ENCODE data around the gene UBE3B.

The UBE3B gene

GRCh38 chr12:109497675-109498074 is 20.2 kb downstream of the UBE3B start:
- no peak for DNase-seq

DNA sequence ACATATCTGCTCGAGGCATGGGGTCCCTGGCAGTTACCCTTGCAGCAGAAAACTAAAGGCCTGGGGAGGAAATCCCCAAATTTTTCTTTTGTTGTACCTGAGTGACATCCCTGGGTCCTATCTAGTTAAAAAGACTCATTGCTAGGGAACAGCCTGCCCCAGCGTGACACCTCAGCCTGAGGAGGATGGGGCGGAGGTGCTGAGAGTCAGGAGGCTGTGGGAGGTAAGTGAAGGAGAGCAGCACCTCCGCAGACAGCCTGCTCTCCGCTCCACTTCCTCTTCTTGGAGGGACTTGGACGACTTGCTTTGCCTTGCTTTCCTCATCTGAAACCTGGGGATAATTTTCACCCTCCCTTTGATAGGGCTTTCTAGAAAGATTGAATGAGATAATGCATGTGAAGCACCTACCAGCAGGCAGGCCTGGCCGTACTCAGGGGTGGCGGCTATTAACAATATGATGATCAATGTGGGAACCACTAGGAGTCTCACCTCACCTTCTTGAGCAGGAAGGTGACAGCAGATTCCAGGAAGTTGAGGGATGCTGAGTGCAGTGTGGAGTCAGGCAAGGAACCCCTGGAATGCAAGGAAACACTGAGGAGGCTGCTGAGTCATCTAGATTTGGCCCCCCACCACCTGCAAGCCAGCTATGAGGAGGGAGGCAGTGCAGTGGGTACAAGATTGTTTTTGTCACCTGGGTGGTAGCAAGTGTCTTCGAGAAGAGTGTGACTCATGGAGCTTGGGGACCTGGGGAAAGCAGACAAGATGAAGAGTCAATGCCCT is 23.2 kb downstream of the UBE3B start:
- DNase-seq = no peak

- no peak for DNase-seq
Measured at GRCh38 chr12:109501299-109501698, 23.9 kb downstream of the UBE3B start.

DNA sequence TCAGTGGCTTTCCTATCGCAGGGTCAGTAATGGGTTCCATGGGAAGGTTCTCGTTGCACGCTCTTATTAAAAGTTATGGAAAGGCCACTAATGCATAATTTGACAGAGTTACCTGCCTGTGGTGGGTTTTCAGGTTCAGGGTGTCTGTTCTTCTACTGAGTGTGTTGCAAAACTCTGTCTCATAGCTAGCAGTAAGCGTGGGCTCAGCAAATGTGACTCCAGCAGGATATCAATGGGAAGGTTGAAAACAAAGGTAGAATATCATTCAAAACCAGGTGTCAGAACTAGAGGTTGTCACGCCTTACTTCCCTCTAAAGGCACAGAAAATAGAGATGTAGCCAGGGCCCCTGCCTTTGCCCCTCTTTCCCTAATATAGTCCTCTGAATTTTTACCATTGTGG is 24.9 kb downstream of the UBE3B start:
- no peak for DNase-seq

GRCh38 chr12:109503611-109504010 is 26.2 kb downstream of the UBE3B start:
- no peak for DNase-seq

DNA sequence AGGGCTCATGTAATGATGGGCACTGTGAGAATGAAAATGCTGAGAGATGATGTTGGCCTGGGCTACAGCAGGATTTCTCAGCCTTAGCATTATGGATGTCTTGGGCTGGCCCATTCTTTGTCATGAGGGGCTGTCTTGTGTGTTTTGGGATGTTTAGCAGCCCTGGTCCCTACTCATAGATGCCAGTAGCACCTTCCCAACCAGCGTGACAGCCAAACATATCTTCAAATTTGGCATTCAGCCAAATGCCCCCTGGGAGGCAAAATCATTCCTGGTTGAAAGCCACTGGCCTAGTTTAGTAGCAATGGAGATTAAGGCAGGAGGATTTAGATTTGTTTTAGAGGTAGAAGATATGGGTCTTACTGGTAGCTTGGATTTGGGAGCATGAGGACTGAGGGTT is 26.6 kb downstream of the UBE3B start:
- no peak for DNase-seq

DNA sequence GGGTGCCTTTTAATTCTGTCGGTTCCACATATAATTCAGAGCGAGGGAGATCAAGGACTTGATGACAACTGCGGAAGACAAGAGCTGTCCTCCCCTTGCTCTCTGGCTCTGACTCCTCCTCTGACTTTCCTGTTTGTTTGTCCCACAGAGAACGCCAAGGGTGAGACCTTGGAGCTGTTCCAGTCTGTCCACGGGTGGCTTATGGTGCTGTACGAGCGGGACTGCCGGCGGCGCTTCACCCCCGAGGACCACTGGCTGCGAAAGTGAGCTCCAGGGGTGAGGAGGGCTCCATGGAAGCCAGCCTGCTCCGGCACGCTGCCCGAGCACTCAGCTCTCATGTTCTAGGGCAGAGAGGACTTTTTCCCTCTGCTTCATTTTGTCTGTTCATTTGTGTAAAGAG is 32.8 kb downstream of the UBE3B start:
- DNase-seq = no peak

DNA sequence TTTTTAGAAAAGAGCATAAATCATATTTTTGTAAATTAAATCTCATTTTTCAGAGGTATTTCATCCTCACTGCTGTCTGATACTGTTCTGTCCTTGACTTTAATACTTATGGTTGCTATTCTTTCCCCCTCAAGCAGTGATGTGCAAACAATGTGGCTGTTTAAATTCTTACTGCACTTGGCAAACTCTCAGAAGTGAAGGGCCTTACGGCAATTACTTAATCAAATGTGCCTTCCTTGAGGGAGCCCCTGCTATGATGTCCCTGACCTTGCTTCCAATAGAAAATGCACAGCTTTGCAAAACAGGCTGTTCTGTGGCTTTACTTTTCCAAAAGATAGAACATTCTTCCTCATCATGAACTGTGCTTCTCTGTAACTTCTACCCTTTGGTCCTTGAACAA is 35.2 kb downstream of the UBE3B start:
- DNase-seq = no peak

DNA sequence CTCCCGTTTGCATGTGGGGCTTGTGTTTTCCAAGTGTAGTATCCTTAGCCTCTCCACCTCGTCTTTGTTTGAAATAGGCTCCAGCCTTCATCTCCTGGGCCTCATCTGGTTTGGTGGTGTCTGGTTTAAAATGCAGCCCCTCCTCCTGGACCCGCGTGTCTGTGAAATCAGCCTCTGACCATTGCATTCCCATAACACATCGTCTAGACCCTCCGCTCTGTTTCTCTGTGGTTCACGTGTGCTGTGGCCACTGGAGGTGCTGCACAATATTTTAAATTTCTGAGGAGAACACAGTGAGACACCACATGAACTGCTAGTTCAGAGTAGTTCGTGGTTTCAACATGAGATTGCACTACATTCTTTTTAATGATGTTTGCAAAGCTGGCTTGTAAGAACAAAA is 35.6 kb downstream of the UBE3B start:
- DNase-seq = no peak

DNA sequence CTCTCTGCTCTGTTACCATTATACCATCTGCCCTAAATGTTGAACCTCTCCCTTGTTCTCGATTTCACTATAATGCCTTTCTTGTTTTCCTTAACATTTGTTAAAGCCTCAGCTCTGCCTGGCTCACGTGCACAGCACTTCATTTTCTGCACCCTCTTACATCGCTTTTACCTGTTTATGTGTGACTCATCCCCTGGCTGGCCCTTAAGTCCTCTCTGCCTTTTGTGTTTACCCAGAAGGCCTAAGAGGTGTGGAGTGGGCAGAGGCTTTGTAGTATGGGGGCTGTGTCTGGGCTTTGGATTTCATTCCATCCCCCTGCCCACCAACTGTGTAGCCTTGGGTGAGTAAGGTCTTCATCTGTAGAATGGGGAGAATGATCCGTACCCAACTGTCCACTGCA is 36.5 kb downstream of the UBE3B start:
- no peak for DNase-seq

DNA sequence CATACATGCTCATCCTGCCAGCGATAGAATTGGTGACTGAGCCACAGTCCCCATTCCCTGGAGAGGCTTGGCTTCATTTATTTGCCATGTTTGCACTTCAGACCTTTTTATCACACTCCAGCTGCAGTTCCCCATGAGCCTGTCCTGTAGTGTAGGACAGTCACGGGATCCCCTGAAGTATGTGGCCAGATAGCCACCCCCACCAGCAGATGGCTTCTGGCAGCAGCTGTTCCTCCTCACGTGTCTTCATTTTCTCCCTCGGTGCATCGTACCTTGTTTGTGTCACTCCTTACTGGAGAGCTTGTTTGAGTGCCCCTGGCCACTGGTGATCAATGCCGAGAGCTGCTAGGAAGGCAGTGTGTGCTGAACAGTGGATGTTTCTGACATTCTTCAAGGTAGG is 40.2 kb downstream of the UBE3B start:
- no peak for DNase-seq

DNA sequence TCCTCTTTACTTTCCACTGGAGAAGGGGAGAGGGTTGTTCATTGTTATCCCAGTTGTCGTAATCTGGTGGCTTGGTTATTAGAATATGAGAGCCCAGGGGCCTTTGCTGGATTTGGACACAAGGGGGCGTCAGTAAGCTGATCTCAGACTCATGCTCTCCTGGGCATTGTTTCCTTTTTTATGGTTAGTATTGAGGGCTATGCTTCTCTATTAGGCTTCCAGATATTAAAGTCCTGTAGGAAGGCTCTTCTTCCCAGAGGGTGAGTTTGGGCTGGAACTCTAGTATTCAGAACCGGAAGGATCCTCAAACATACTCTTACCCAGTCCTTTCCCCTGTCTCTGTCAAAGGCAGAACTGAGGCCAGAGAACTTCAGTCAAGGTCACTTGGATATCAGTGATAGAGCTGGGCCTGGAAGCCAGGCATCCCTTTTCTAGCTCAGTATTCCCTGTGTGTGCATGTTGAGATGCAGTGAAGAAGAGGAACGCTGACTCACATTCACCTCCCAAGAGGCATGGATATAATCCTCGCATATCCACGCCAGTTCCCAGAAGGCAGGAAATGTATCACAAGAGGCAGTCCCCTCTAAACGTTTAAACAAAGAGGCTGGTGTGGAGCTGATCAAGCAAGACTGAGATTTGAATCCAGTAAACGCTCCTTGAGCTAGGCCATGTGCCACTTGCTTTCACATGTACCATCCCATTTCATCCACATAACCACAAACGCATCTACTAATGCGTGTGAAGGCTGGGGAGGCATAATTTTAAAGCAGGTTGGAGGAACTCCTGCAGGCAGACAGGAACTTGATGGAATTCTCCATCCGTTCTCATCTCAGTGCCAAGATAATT is 41.6 kb downstream of the UBE3B start:
- DNase-seq = peak; percentile 59 to 81 (median 77)

- no peak for DNase-seq
Measured at GRCh38 chr12:109519787-109520186, 42.4 kb downstream of the UBE3B start.

GRCh38 chr12:109521831-109522230 is 44.4 kb downstream of the UBE3B start:
- DNase-seq = no peak

DNA sequence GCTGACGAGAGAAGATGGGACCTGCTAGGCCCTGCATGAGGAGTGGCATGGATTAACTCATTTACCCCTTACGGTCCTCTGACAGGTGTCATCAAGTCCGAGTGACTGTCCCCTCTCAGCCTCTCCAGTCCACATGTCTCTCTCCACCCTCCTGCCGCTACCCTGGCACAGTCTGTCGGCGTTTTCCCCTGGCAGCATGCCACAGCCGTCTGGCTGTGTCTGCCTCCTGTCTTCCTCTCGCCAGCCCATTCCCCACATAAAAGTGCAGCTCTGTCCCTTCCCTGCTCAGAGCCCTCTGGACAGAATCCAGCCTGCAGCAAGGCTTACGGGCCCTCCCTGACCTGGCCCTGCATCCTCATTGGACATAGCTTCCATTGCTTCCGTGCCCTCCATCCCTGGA is 45.6 kb downstream of the UBE3B start:
- DNase-seq = no peak

- no peak for DNase-seq
Measured at GRCh38 chr12:109523504-109523903, 46.1 kb downstream of the UBE3B start.

- DNase-seq = no peak
Measured at GRCh38 chr12:109524466-109525278, 47.2 kb downstream of the UBE3B start.

GRCh38 chr12:109525279-109525585 is 47.8 kb downstream of the UBE3B start:
- DNase-seq = no peak

GRCh38 chr12:109527489-109528123 is 50.2 kb downstream of the UBE3B start:
- DNase-seq = no peak

DNA sequence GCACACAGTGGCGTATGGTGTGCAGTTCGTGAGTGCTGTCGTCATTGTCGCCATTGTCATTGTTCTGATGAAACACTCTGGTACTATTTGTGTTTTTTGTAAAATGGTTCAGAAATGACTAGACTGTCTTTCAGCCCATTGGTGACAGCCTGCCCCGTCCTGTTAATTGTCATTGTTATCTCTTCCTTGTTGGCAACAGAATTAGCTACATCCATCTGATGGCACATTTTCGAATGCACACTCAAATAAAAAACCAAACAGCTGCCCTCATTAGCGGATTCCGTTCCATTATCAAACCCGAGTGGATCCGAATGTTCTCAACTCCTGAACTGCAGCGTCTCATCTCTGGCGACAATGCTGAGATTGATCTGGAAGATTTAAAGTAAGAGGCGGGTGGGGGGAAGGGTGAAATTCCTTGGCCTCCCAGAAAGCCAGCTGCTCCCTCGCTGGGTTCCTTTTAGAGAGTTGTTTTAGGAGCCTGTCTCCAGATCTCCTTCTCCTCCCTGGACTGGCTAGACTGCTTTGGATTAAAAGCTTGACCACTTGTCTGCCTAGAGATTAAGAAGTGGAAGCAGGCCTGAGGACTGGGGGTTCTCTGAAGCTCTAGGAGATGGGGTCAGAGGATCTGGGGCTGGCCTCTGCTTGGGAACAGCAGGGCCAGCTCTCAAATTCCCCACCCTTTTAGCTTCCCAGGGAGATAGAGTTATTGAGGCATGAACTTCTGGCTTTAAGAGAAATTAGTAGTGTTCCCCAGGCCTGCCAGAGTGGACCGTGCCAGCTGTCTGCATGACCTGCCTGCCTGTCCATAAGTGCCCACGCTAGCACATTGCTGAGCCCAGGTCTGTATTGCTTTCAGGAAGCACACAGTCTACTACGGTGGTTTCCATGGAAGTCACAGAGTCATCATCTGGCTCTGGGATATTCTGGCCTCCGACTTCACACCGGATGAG is 52.5 kb downstream of the UBE3B start:
- DNase-seq = no peak

GRCh38 chr12:109531411-109531810 is 54.0 kb downstream of the UBE3B start:
- DNase-seq = no peak
